ENCODE data around the gene ACOT13.
A peak's percentile ranks its signal among the peaks of the same experiment; 100 is the strongest.
"Not testable (repeated sequence)": the region's sequence is repeated elsewhere in the genome, so short reads cannot be mapped to it uniquely, and the experiment has no call there.

Gene ACOT13

DNA sequence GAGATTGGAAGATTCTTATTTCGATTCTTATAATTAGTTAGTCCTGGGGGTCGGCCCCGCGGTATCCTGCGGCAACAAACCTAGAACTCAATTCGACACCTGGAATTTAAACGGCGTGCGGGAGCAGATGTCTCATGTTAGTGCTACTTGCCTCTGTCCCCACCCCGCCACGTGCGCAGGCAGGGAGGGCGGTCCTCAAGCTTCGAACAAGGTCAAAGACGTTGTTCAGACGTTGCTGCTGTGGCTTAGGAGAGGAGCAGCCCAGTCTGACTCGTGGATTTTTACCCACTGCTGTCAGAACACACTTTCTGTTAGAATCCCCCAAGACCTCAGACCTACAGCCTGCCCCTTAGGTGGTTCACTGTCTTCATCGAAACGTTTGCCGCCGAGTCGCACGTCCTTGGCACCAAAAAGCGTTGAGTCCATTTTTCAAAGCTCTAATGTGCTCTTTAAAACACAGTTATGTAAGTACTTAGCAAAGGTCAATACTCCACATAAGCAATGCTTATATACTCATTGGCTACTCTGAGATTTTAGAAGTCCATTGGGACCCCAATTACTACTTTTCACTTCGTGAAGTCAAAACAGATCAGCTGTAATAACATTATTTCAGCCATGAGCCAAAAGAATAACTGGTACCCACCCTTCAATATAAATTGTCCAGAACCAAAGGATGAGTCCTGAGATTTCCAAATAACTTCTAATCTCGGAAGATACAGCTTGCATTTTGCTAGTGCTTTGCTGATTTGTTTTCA, 54.8 kb downstream of the ACOT13 start:
- TF ChIP-seq CTCF (IDR thresholded peaks at IDR 0.05; ENCODE audit: extremely low read depth, insufficient read depth, missing control alignments) = no peak
- DNase-seq (ENCODE audit: low spot score) = peak; percentile 67
- in situ Hi-C loops (cut with MboI; ENCODE audit: low pct_unique_long_range_greater_than_20kb, low sequenced_read_pairs, unreplicated experiment) = loop anchor here (25.0 kb wide), 1 partner anchor 291 kb away; no protein-coding TSS in a partner anchor

- no peak for TF ChIP-seq CTCF (IDR thresholded peaks at IDR 0.05; ENCODE audit: extremely low read depth, insufficient read depth, missing control alignments)
- DNase-seq (ENCODE audit: low spot score) = no peak
- in situ Hi-C loops (cut with MboI; ENCODE audit: low pct_unique_long_range_greater_than_20kb, low sequenced_read_pairs, unreplicated experiment) = loop anchor here (25.0 kb wide), 1 partner anchor 289 kb away; no protein-coding TSS in a partner anchor
These were observed 56.4 kb downstream of the ACOT13 start for GRCh38 chr6:24723270-24723669.

- in situ Hi-C loops (cut with MboI; ENCODE audit: low pct_unique_long_range_greater_than_20kb, low sequenced_read_pairs, unreplicated experiment) = not testable (repeated sequence)
These were observed 63.8 kb downstream of the ACOT13 start for GRCh38 chr6:24730653-24731052.

GRCh38 chr6:24731456-24732134, 64.7 kb downstream of the ACOT13 start:
- DNase-seq (ENCODE audit: low spot score); in situ Hi-C loops (cut with MboI; ENCODE audit: low pct_unique_long_range_greater_than_20kb, low sequenced_read_pairs, unreplicated experiment): not testable (repeated sequence)

More at GRCh38 chr6:24730653-24731052, 63.8 kb downstream of the ACOT13 start:
- not testable (repeated sequence) for DNase-seq (ENCODE audit: low spot score)

DNA sequence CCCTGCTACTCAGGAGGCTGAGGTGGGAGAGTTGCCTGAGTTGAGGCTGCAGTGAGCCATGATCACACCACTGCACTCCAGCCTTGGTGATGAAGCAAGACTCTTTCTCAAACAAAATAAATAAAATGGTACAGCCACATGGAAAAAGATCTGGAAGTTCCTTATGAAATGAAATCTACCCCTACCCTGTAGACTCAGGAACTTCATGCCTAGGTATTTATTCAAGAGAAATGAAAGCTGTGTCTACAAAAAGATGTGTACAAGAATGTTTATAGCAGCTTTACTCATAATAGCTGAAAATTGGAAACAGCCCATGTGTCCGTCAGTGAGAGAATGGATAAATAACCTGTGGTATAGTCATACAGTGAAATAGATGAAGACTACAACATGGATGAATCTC, 67.3 kb downstream of the ACOT13 start:
- TF ChIP-seq CTCF (IDR thresholded peaks at IDR 0.05; ENCODE audit: extremely low read depth, insufficient read depth, missing control alignments) = no peak
- in situ Hi-C loops (cut with MboI; ENCODE audit: low pct_unique_long_range_greater_than_20kb, low sequenced_read_pairs, unreplicated experiment) = no loop called here
- DNase-seq (ENCODE audit: low spot score) = no peak

GRCh38 chr6:24734710-24735109, 67.8 kb downstream of the ACOT13 start:
- DNase-seq (ENCODE audit: low spot score); in situ Hi-C loops (cut with MboI; ENCODE audit: low pct_unique_long_range_greater_than_20kb, low sequenced_read_pairs, unreplicated experiment): not testable (repeated sequence)

- DNase-seq (ENCODE audit: low spot score) = no peak
- in situ Hi-C loops (cut with MboI; ENCODE audit: low pct_unique_long_range_greater_than_20kb, low sequenced_read_pairs, unreplicated experiment) = no loop called here
- TF ChIP-seq CTCF (IDR thresholded peaks at IDR 0.05; ENCODE audit: extremely low read depth, insufficient read depth, missing control alignments) = no peak
These were observed 71.9 kb downstream of the ACOT13 start for GRCh38 chr6:24738741-24739140.

DNA sequence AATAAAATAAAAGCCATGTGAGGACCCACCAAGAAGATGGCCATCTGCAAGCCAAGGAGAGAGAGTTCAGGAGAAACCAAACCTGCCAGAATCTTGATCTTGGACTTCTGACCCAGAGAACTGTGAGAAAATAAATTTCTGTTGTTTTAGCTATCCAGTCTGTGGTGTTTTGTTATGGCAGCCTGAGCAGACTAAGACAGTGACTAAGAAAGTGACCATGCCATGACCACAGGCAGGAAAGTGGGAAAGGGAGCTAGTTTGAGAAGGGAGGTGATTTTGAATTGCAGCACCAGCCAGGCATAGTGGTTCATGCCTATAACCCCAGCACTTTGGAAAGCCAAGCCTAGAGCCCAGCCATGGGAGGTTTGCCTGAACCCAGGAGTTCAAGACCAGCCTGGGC, 74.0 kb downstream of the ACOT13 start:
- no peak for DNase-seq (ENCODE audit: low spot score)
- no peak for TF ChIP-seq CTCF (IDR thresholded peaks at IDR 0.05; ENCODE audit: extremely low read depth, insufficient read depth, missing control alignments)
- in situ Hi-C loops (cut with MboI; ENCODE audit: low pct_unique_long_range_greater_than_20kb, low sequenced_read_pairs, unreplicated experiment) = no loop called here

All from GM13977 (cell line).